Epithelial cell of proximal tubule (primary cell): ENCODE measurements around the gene MYO3B. TPM values are rescaled to one million over a fixed set of nuclear protein-coding genes. Genes with fewer than 3 reads are reported as not detected.

Experiments used
- DNase-seq: peaks from one replicate; pipeline ENCODE4 v3.0.0-alpha.2; 2011; ENCODE audit warnings: low read depth
- H3K4me3 ChIP-seq: 2 replicates; pipeline ENCODE4 v1.5.1; 2011; ENCODE audit warnings: low read depth, mild to moderate bottlenecking, low read length
- total RNA-seq: library from RNA; depleted of rRNA; stranded (reverse); fragments of >200 nt; gene quantifications from 2 replicates; pipeline ENCODE4 v1.2.3, GENCODE V29; 2015
- TF ChIP-seq, protein P1 (sequence below): conservative IDR thresholded peaks from 2 replicates; pipeline ENCODE4 v1.5.1; 2012; ENCODE audit warnings: low read depth, mild to moderate bottlenecking, low read length

MYO3B gene
- total RNA-seq, 1 donor from 2014 or later, result 0.35 TPM

DNA sequence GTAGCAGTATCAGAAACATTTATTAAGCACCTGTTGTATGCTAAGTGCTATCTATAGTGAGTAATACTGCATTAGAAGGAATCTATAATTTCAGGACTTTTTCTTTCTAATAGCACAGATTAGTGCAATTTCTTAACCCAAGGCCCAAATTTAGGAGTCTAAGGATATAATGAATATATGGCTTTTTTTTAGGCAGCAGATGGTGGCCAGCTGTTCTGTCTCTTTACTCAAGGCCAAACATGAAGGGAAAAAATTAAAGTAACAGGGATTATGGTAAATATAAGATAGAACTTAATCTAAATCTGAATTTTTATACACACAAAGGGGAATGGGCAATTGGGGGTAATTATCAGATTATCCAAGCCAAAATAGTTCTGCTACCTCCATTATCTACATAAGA, 306.6 kb downstream of the MYO3B start:
- H3K4me3 ChIP-seq, result no peak overlapping the region
- no peak for DNase-seq
- TF ChIP-seq, protein P1, sequence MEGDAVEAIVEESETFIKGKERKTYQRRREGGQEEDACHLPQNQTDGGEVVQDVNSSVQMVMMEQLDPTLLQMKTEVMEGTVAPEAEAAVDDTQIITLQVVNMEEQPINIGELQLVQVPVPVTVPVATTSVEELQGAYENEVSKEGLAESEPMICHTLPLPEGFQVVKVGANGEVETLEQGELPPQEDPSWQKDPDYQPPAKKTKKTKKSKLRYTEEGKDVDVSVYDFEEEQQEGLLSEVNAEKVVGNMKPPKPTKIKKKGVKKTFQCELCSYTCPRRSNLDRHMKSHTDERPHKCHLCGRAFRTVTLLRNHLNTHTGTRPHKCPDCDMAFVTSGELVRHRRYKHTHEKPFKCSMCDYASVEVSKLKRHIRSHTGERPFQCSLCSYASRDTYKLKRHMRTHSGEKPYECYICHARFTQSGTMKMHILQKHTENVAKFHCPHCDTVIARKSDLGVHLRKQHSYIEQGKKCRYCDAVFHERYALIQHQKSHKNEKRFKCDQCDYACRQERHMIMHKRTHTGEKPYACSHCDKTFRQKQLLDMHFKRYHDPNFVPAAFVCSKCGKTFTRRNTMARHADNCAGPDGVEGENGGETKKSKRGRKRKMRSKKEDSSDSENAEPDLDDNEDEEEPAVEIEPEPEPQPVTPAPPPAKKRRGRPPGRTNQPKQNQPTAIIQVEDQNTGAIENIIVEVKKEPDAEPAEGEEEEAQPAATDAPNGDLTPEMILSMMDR, result no peak

DNA sequence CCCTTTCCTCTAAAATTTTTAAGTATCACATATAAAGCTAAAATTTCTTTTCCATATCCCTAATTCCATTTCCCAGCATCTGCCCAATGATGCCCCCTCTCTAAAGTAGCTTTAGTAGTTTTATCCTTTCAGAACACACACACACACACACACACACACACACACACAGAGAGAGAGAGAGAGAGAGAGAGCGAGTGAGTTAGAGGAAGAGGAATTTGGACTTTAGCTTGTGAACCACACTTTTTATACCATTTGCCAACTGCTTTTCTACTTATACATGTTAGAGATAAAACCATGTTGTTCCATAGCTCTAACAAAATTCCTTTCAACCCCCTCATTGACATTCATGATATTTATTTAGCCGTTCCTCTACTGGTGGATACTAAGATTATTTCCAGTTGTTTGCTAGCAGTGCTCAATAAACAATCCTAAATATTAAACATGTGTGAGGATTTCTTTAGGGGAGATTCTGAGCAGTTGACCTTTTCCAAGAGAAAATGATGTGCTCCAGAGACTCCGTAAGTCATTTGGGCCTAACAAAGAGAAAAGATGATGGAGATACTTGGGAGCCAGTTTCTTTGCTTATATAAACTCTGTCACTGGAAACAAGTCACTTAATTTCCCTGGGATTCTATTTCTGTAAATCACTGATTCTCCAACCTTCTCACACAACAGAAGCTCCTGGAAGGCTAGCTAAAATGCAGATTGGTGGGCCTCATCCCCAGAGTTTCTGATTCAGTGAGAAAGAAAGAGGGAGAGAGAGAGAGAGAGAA, 307.5 kb downstream of the MYO3B start:
- H3K4me3 ChIP-seq, result no peak overlapping the region
- DNase-seq, result no peak
- TF ChIP-seq, protein P1, result no peak

DNA sequence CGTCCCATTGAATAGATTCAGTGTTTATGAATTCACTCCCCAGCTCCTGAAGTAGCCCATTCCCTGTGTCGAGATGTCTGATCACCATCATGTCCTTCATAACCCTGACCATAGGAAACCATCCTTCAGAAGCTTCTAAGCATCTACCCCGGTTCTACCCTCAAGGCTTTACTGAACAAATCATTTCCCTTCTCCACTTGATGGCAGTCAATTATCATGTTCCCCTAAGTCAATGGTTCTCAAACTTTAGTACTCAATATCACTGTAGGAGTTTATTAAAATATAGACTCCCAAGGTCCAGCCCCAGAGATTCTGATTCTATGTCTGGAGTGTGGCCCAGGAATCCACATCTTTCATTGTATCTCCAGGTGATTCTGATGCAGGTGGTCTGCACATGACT, 308.8 kb downstream of the MYO3B start:
- TF ChIP-seq, protein P1, result peak; percentile 42
- no peak overlapping the region for H3K4me3 ChIP-seq
- DNase-seq, result no peak

DNA sequence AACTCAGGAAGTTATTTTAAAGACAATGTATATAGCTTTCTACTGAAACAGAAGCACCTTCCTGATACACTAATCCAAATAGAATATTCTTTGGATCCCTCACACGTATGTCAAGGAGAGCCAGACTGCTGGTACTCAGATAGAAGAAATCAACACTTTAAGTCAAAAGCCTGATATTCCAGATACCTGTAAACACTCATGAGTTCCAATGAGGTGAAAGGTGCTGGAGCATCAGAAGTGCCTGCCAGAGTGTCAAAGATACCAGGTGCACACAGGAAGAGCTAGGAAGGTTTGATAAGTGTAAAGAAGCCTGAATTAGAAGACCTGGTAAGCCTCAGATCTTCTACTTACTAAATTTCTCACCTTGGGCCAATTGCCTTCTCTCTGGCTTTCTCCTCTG, 310.9 kb downstream of the MYO3B start:
- DNase-seq, result no peak
- TF ChIP-seq, protein P1, result no peak
- H3K4me3 ChIP-seq, result no peak overlapping the region

DNA sequence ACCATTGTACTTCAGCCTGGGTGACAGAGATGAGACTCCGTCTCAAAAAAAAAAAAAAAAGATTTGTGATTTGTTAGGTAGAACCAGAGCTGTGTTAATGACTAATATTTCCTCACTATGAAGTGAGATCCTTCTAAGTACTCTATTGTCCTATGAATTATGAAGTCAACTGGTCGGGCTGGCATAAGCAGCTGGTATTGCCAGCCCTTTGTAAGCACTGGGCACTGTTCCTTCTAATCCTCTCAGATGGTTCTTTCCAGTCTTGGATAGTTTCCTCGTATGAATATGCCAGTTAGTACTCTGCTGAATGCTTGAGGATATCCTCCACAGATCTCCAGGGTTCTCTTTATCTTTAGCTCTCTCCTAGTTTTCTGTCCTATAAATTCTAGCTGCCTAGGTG, 314.1 kb downstream of the MYO3B start:
- DNase-seq, result no peak
- no peak overlapping the region for H3K4me3 ChIP-seq
- TF ChIP-seq, protein P1, result no peak

DNA sequence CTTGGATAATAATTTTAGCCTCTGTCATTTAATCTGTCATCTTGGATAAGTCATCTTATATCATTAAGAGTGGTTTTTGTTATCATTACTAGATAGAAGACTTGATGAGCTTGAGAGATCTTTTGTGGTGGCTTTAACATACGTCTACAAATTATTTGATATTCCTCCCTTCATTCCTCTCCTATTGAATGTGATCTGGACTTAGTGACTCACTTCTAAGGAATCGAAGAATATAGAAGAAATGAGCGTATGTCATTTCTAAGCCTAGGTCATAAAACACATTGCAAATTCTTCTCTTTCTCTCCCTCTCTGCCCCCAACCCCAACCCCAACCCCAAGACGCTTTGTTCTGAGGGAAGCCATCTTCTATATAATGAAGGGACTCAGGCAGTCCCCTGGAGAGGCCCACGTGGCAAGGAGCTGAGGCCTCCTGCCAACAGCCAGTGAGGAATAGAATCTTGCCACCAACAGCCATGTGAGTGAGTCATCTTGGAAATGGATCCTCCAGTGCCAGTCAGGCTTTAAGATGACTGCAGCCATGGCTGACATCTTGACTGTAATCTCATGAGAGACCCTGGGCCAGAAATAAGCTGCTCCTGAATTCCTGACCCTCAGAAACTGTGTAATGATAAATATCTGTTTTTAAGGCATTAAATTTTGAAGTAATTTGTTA, 315.6 kb downstream of the MYO3B start:
- TF ChIP-seq, protein P1, result no peak
- no peak overlapping the region for H3K4me3 ChIP-seq
- DNase-seq, result no peak
